HepG2 (cell line): ENCODE data around the gene NEMP2. TPM values are rescaled to one million over a fixed set of nuclear protein-coding genes. Genes with fewer than 3 reads are reported as not detected.

Experiments
- ATAC-seq: fragments of 200-7000 bp; cut with Tn5 transposase; 3 replicates; pipeline ENCODE4 v1.9.1; 2020; ENCODE audit warnings: mild to moderate bottlenecking, moderate library complexity
- BruUV-seq: library from RNA; stranded (reverse); fragments of 400-500 nt; replicated peaks from 2 replicates; lab custom pipeline; 2021; lab: Mats Ljungman, UMichigan
- CTCF ChIA-PET: fragments of 300-600 bp; formaldehyde crosslinking; extraction: SDS; loops from one replicate; lab custom pipeline; 2021; ENCODE audit warnings: low total read pairs, inconsistent platforms, low intra/inter-chr PET ratio; lab: Yijun Ruan, JAX
- POLR2A ChIA-PET: fragments of 350-600 bp; sonication (Branson Sonifier 250); formaldehyde crosslinking; loops from one replicate; lab custom pipeline; 2020; ENCODE audit warnings: antibody characterized with exemption, inconsistent platforms; lab: Yijun Ruan, JAX
- DNase-seq: peaks from one replicate; pipeline ENCODE4 v3.0.0-alpha.2; 2015; ENCODE audit warnings: low spot score
- FAIRE-seq: peaks from 3 replicates; lab custom pipeline; 2011; peaks lifted over from hg19 to GRCh38; lab: Jason Lieb, UNC
- H2AFZ ChIP-seq: one replicate; pipeline ENCODE4 v1.6.1; 2011; ENCODE audit warnings: low read length, inconsistent platforms
- H3K27ac ChIP-seq: fragments of 300-600 bp; 3 replicates; pipeline ENCODE4 v1.8.0; 2011; ENCODE audit warnings: mixed run types, mild to moderate bottlenecking, mixed read lengths, low read length, inconsistent platforms; ENCODE audit not compliant: insufficient read depth; ENCODE audit errors: extremely low read length
- H3K27me3 ChIP-seq, 2 experiments: fragments of 200-600 bp in 1 of 2; 2 replicates in 1 of 2; 3 replicates in 1 of 2; pipeline versions ENCODE4 v1.6.0 to v1.8.0; 2011; ENCODE audit warnings: low read length in 2 of 2, mild to moderate bottlenecking in 2 of 2, moderate library complexity in 2 of 2, inconsistent platforms in 1 of 2; ENCODE audit not compliant: insufficient read depth in 2 of 2, control insufficient read depth in 1 of 2
- H3K36me3 ChIP-seq, 2 experiments: fragments of 200-600 bp in 1 of 2; replicated peaks in 1 of 2; 2 replicates in 1 of 2; 3 replicates in 1 of 2; pipeline versions ENCODE4 v1.5.1 to v1.8.0; 2011; ENCODE audit warnings: low read length in 2 of 2, inconsistent platforms in 1 of 2; ENCODE audit not compliant: insufficient read depth in 2 of 2, control insufficient read depth in 1 of 2
- H3K4me1 ChIP-seq: 2 replicates; pipeline ENCODE4 v1.5.1; 2012; ENCODE audit warnings: low read length, inconsistent platforms; ENCODE audit not compliant: insufficient read depth
- H3K4me2 ChIP-seq: 2 replicates; pipeline ENCODE4 v1.6.0; 2011; ENCODE audit warnings: low read depth, low read length, inconsistent platforms
- H3K4me3 ChIP-seq, 3 experiments: fragments of 200-600 bp in 1 of 3; sonication (generic), shearing (Covaris generic) in 1 of 3; replicated peaks in 1 of 3; 2 replicates each; pipeline ENCODE4 v1.5.1; 2011 to 2016; ENCODE audit warnings: low read length in 3 of 3, inconsistent platforms in 2 of 3, low read depth in 2 of 3, mild to moderate bottlenecking in 2 of 3, control low read depth in 1 of 3, mixed read lengths in 1 of 3; ENCODE audit not compliant: insufficient read depth in 1 of 3
- H3K79me2 ChIP-seq: one replicate; pipeline ENCODE4 v1.6.1; 2011; ENCODE audit warnings: low read length, inconsistent platforms; ENCODE audit not compliant: insufficient read depth
- H3K9ac ChIP-seq: 2 replicates; pipeline ENCODE4 v1.6.0; 2011; ENCODE audit warnings: mild to moderate bottlenecking, low read depth, low read length, inconsistent platforms; ENCODE audit not compliant: insufficient read depth
- H3K9me3 ChIP-seq: 2 replicates; pipeline ENCODE4 v1.5.1; 2012; ENCODE audit warnings: mild to moderate bottlenecking, low read length
- H4K20me1 ChIP-seq: 2 replicates; pipeline ENCODE4 v1.6.0; 2011; ENCODE audit warnings: inconsistent platforms, mild to moderate bottlenecking, low read length, moderate library complexity; ENCODE audit not compliant: insufficient read depth
- CEBPG ChIP-seq: IDR thresholded peaks from 2 replicates; pipeline ENCODE4 v1.6.1; 2016
- HDAC1 ChIP-seq: sonication (generic); formaldehyde crosslinking; IDR thresholded peaks from 2 replicates; pipeline ENCODE4 v1.5.1; 2020; ENCODE audit warnings: mild to moderate bottlenecking, missing genetic modification reagents
- HDAC6 ChIP-seq: fragments of 200-600 bp; sonication (generic); IDR thresholded peaks from 2 replicates; pipeline ENCODE4 v1.7.0; 2017; ENCODE audit warnings: mild to moderate bottlenecking, antibody characterized with exemption, low read length, low read depth
- HMG20A ChIP-seq: IDR thresholded peaks from 2 replicates; pipeline ENCODE4 v1.6.1; 2016; ENCODE audit warnings: borderline replicate concordance
- MIXL1 ChIP-seq: IDR thresholded peaks from 2 replicates; pipeline ENCODE4 v1.6.1; 2016
- POGZ ChIP-seq: sonication (generic); formaldehyde crosslinking; IDR thresholded peaks from 2 replicates; pipeline ENCODE4 v1.4.0; 2020; ENCODE audit warnings: mild to moderate bottlenecking, missing genetic modification reagents
- PPARG ChIP-seq: conservative IDR thresholded peaks from 2 replicates; pipeline ENCODE4 v1.6.1; 2016; ENCODE audit warnings: missing biosample characterization, missing genetic modification reagents
- RBM39 ChIP-seq: fragments of 200-400 bp; formaldehyde crosslinking; IDR thresholded peaks from one replicate; pipeline ENCODE4 v1.6.1; 2018; ENCODE audit warnings: antibody characterized with exemption, mild to moderate bottlenecking, low read depth, low read length; ENCODE audit not compliant: poor library complexity, severe bottlenecking
- REPIN1 ChIP-seq: sonication (generic); formaldehyde crosslinking; IDR thresholded peaks from 2 replicates; pipeline ENCODE4 v1.8.0; 2022; ENCODE audit warnings: missing genetic modification reagents, low read depth, mild to moderate bottlenecking, borderline replicate concordance
- SAFB2 ChIP-seq: sonication (generic); formaldehyde crosslinking; IDR thresholded peaks from 2 replicates; pipeline ENCODE4 v1.5.1; 2020; ENCODE audit warnings: missing genetic modification reagents, low read depth, mild to moderate bottlenecking, borderline replicate concordance
- TBL1XR1 ChIP-seq: fragments of 150-350 bp; IDR thresholded peaks from 2 replicates; pipeline ENCODE4 v1.6.1; 2014; ENCODE audit warnings: borderline replicate concordance, low read length; ENCODE audit not compliant: partially characterized antibody
- TCF7 ChIP-seq: sonication (generic); IDR thresholded peaks from 2 replicates; pipeline ENCODE4 v1.6.1; 2016; ENCODE audit warnings: antibody characterized with exemption, low read depth
- ZNF530 ChIP-seq: sonication (generic); formaldehyde crosslinking; IDR thresholded peaks from 2 replicates; pipeline ENCODE4 v1.5.0; 2020; ENCODE audit warnings: low read depth, mild to moderate bottlenecking, missing genetic modification reagents
- ZNF616 ChIP-seq: sonication (generic); formaldehyde crosslinking; IDR thresholded peaks from 2 replicates; pipeline ENCODE4 v1.5.0; 2020; ENCODE audit warnings: low read depth, mild to moderate bottlenecking, missing genetic modification reagents
- ZNF749 ChIP-seq: sonication (generic); formaldehyde crosslinking; IDR thresholded peaks from 2 replicates; pipeline ENCODE4 v1.8.0; 2022; ENCODE audit warnings: mild to moderate bottlenecking, missing genetic modification reagents, moderate library complexity, borderline replicate concordance
- ZNF891 ChIP-seq: sonication (generic); formaldehyde crosslinking; IDR thresholded peaks from 2 replicates; pipeline ENCODE4 v1.5.0; 2020; ENCODE audit warnings: mild to moderate bottlenecking, missing genetic modification reagents
- ZZZ3 ChIP-seq: sonication (generic); formaldehyde crosslinking; IDR thresholded peaks from 2 replicates; pipeline ENCODE4 v1.4.0; 2020; ENCODE audit warnings: missing genetic modification reagents, mild to moderate bottlenecking, borderline replicate concordance
- WGBS: methylation state at CpG from one replicate; pipeline ENCODE4 v1.1.6; 2017; ENCODE audit warnings: low lambda C conversion rate; 5-methylcytosine and 5-hydroxymethylcytosine counted together
- in situ Hi-C: cut with HindIII; loops from 2 replicates; pipeline ENCODE4 v1.10.0; 2017; ENCODE audit warnings: low pct_unique_long_range_greater_than_20kb; ENCODE audit not compliant: extremely low pct_ligation_motif_present
- intact Hi-C: fragments of 100-400 bp; cut with micrococcal nuclease; formaldehyde crosslinking; loops from one replicate; pipeline ENCODE4 v1.10.0; 2022; ENCODE audit not compliant: unreplicated experiment
- polyA plus RNA-seq, 8 experiments: library from polyadenylated mRNA; depleted of rRNA in 3 of 8; stranded (reverse) in 7 of 8; unstranded in 1 of 8; fragments of >200 nt; fragmentation: Illumina TruSeq in 4 of 8; extraction: Trizol in 4 of 8; gene quantifications; 2 replicates each; pipeline versions ENCODE4 v1.2.1 to v1.2.3, GENCODE V29; 2011 to 2016; ENCODE audit warnings: low read depth in 4 of 8, missing spikeins in 1 of 8, mixed read lengths in 1 of 8; ENCODE audit not compliant: insufficient read depth in 1 of 8
- total RNA-seq, 5 experiments: library from RNA; depleted of rRNA; stranded (reverse); fragments of >200 nt; fragmentation: Illumina TruSeq; extraction: Trizol; gene quantifications; 2 replicates each; pipeline ENCODE4 v1.2.3, GENCODE V29; 2016; ENCODE audit warnings: low read depth in 1 of 5
- TF ChIP-seq, protein P1 (sequence below): sonication (generic); formaldehyde crosslinking; conservative IDR thresholded peaks from 2 replicates; pipeline ENCODE4 v1.8.1; 2023; ENCODE audit warnings: missing genetic modification reagents
- TF ChIP-seq, protein P2 (sequence below): sonication (generic); formaldehyde crosslinking; IDR thresholded peaks from 2 replicates; pipeline ENCODE4 v1.5.0; 2020; ENCODE audit warnings: mild to moderate bottlenecking, missing genetic modification reagents
- TF ChIP-seq, protein P3 (sequence below): sonication (generic); formaldehyde crosslinking; IDR thresholded peaks from 2 replicates; pipeline ENCODE4 v1.4.0; 2020; ENCODE audit warnings: mild to moderate bottlenecking, missing genetic modification reagents

NEMP2 gene
- total and polyA plus RNA-seq, 2 of the 13 experiments (the other 11 are each of a cell fraction or from before 2014, with no cell fraction given), result 2.4 to 9.8 TPM

DNA sequence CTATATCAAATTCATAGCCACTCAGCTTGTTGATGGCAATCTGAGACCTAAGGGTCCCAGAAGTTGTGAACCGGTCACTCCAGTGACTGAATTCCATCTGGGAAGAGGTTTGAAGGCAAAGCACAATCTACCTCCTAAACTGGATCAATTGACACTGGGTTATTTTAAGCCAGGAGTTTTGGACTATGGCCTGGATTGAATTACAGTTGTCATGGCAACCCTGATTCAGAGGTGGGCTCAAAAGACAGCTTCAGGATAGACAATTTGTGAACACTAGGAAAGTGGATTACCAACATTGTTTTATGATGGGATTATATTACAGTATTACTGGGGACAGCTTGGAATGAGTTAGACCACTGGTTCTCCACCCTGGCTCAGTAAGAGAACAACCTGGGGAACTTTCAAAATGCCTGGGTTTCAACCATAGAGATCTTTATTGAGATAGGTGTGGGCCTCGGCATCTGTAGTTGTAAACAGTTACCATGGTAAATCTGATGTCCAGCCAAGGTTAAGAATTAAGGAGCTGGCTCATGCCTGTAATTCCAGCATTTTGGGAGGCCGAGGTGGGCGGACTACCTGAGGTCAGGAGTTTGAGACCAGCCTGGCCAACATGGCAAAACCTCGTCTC is 67.6 kb downstream of the NEMP2 start:
- no peaks in the 10 kb centered on the region for H3K9me3 ChIP-seq
- H3K27me3 ChIP-seq, result no peaks in the 10 kb centered on the region
- H3K79me2 ChIP-seq, result no peaks in the 10 kb centered on the region
- CTCF ChIA-PET, result no interaction called here
- H4K20me1 ChIP-seq, result no peaks in the 10 kb centered on the region
- peaks cover 26% of the 10 kb centered on the region for H3K4me1 ChIP-seq
- 69% methylated on average over 5 of the region's 5 CpGs for WGBS
- H3K27ac ChIP-seq, result peak overlapping the region; percentile 28
- peak; percentile 78 for FAIRE-seq
- intact Hi-C loops (no loop called here), in situ Hi-C loops (no loop called here)
- peak overlapping the region; percentile 14 for H3K4me2 ChIP-seq
- no peaks in the 10 kb centered on the region for H3K36me3 ChIP-seq
- no peak overlapping the region for H2AFZ ChIP-seq
- no peak overlapping the region for H3K9ac ChIP-seq
- no peak overlapping the region for H3K4me3 ChIP-seq
- ATAC-seq, result peak; percentile 90
- DNase-seq, result peak; percentile 62
- POLR2A ChIA-PET, result no interaction called here
- no TSS peak for BruUV-seq
- no peak for TF ChIP-seq ZNF749 (CRISPR knock-in tag)
- no peak for TF ChIP-seq HDAC6
- TF ChIP-seq, protein P1, sequence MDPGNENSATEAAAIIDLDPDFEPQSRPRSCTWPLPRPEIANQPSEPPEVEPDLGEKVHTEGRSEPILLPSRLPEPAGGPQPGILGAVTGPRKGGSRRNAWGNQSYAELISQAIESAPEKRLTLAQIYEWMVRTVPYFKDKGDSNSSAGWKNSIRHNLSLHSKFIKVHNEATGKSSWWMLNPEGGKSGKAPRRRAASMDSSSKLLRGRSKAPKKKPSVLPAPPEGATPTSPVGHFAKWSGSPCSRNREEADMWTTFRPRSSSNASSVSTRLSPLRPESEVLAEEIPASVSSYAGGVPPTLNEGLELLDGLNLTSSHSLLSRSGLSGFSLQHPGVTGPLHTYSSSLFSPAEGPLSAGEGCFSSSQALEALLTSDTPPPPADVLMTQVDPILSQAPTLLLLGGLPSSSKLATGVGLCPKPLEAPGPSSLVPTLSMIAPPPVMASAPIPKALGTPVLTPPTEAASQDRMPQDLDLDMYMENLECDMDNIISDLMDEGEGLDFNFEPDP (CRISPR knock-in tag), result no peak
- TF ChIP-seq, protein P2, sequence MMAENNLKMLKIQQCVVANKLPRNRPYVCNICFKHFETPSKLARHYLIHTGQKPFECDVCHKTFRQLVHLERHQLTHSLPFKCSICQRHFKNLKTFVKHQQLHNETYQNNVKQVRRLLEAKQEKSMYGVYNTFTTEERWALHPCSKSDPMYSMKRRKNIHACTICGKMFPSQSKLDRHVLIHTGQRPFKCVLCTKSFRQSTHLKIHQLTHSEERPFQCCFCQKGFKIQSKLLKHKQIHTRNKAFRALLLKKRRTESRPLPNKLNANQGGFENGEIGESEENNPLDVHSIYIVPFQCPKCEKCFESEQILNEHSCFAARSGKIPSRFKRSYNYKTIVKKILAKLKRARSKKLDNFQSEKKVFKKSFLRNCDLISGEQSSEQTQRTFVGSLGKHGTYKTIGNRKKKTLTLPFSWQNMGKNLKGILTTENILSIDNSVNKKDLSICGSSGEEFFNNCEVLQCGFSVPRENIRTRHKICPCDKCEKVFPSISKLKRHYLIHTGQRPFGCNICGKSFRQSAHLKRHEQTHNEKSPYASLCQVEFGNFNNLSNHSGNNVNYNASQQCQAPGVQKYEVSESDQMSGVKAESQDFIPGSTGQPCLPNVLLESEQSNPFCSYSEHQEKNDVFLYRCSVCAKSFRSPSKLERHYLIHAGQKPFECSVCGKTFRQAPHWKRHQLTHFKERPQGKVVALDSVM (CRISPR knock-in tag), result no peak
- TF ChIP-seq REPIN1 (CRISPR knock-in tag), result 0 out of 2 replicates have a peak, but pooled peaks have one; percentile 32
- no peak for TF ChIP-seq TBL1XR1
- no peak for TF ChIP-seq SAFB2 (CRISPR knock-in tag)
- TF ChIP-seq HDAC1 (CRISPR knock-in tag), result no peak
- no peak for TF ChIP-seq HMG20A (CRISPR knock-in tag)
- no peak for TF ChIP-seq ZNF891 (CRISPR knock-in tag)
- TF ChIP-seq MIXL1 (CRISPR knock-in tag), result peak; percentile 19; the same call in 1 of the 2 replicates
- no peak for TF ChIP-seq ZNF530 (CRISPR knock-in tag)
- no peak for TF ChIP-seq ZZZ3
- TF ChIP-seq, protein P3, sequence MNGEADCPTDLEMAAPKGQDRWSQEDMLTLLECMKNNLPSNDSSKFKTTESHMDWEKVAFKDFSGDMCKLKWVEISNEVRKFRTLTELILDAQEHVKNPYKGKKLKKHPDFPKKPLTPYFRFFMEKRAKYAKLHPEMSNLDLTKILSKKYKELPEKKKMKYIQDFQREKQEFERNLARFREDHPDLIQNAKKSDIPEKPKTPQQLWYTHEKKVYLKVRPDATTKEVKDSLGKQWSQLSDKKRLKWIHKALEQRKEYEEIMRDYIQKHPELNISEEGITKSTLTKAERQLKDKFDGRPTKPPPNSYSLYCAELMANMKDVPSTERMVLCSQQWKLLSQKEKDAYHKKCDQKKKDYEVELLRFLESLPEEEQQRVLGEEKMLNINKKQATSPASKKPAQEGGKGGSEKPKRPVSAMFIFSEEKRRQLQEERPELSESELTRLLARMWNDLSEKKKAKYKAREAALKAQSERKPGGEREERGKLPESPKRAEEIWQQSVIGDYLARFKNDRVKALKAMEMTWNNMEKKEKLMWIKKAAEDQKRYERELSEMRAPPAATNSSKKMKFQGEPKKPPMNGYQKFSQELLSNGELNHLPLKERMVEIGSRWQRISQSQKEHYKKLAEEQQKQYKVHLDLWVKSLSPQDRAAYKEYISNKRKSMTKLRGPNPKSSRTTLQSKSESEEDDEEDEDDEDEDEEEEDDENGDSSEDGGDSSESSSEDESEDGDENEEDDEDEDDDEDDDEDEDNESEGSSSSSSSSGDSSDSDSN (CRISPR knock-in tag), result no peak
- TF ChIP-seq POGZ (CRISPR knock-in tag), result 0 out of 2 replicates have a peak, but pooled peaks have one; percentile 15
- no peak for TF ChIP-seq PPARG (CRISPR knock-in tag)
- no peak for TF ChIP-seq RBM39
- TF ChIP-seq ZNF616, result no peak
- TF ChIP-seq TCF7, result no peak
- TF ChIP-seq CEBPG (CRISPR knock-in tag), result no peak
